Measurements from ENCODE around the gene ITGA2B.
A peak's percentile ranks its signal among the peaks of the same experiment; 100 is the strongest.

The ITGA2B gene

DNA sequence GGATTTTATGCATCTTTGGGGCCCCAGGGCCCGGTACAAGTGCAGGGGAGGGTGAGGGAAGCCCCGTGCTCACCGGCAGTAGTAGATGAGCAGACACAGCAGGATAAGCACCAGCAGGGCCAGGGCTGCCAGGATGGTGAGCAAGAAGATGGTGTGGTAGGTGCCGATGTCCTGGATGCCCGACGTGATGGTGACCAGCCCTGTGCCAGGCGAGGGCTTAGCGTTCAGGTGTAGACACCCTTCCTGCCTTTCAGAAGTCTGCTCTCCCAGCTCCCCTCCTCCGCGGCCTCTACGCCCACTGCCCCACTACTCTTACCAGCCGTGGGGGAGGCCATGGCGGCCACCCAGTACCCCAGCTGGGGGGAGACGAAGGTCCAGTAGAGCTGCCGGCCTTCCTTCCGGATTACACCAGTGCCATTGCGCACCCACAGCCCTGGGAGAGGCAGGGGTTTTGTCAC lies 33.8 kb downstream of the ITGA2B start:
- no peak for TF ChIP-seq EZH2 (IDR thresholded peaks at IDR 0.05; ENCODE audit: borderline replicate concordance, low read length)
- TF ChIP-seq, protein P1, sequence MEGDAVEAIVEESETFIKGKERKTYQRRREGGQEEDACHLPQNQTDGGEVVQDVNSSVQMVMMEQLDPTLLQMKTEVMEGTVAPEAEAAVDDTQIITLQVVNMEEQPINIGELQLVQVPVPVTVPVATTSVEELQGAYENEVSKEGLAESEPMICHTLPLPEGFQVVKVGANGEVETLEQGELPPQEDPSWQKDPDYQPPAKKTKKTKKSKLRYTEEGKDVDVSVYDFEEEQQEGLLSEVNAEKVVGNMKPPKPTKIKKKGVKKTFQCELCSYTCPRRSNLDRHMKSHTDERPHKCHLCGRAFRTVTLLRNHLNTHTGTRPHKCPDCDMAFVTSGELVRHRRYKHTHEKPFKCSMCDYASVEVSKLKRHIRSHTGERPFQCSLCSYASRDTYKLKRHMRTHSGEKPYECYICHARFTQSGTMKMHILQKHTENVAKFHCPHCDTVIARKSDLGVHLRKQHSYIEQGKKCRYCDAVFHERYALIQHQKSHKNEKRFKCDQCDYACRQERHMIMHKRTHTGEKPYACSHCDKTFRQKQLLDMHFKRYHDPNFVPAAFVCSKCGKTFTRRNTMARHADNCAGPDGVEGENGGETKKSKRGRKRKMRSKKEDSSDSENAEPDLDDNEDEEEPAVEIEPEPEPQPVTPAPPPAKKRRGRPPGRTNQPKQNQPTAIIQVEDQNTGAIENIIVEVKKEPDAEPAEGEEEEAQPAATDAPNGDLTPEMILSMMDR (IDR thresholded peaks at IDR 0.05; ENCODE audit: low read length): no peak
- Histone ChIP-seq H3K27ac (ENCODE audit: low read depth, low read length, poor library complexity, severe bottlenecking) (no peak overlapping the region), H3K9me3 (ENCODE audit: low read length) (no peaks in the 10 kb centered on the region), H3K9ac (ENCODE audit: low read length) (no peak overlapping the region), H3K36me3 (ENCODE audit: insufficient read depth, low read length) (no peaks in the 10 kb centered on the region), H3K4me1 (ENCODE audit: insufficient read depth, low read length, severe bottlenecking) (peaks cover 5% of the 10 kb centered on the region), H3K27me3 (ENCODE audit: insufficient read depth, low read length) (peaks cover 4% of the 10 kb centered on the region; the same call in 1 of the 2 replicates), H4K20me1 (ENCODE audit: insufficient read depth, low read length) (no peaks in the 10 kb centered on the region), H2AFZ (ENCODE audit: low read length) (no peak overlapping the region), H3K4me3 (ENCODE audit: low read depth, low read length, poor library complexity, severe bottlenecking) (no peak overlapping the region), H3F3A (ENCODE audit: insufficient read depth, low read length) (no peaks in the 10 kb centered on the region), H3K79me2 (ENCODE audit: insufficient read depth, low read length) (no peaks in the 10 kb centered on the region), H3K9me2 (ENCODE audit: low read depth, low read length) (no peaks in the 10 kb centered on the region), H3K4me2 (ENCODE audit: low read length) (no peak overlapping the region)

DNA sequence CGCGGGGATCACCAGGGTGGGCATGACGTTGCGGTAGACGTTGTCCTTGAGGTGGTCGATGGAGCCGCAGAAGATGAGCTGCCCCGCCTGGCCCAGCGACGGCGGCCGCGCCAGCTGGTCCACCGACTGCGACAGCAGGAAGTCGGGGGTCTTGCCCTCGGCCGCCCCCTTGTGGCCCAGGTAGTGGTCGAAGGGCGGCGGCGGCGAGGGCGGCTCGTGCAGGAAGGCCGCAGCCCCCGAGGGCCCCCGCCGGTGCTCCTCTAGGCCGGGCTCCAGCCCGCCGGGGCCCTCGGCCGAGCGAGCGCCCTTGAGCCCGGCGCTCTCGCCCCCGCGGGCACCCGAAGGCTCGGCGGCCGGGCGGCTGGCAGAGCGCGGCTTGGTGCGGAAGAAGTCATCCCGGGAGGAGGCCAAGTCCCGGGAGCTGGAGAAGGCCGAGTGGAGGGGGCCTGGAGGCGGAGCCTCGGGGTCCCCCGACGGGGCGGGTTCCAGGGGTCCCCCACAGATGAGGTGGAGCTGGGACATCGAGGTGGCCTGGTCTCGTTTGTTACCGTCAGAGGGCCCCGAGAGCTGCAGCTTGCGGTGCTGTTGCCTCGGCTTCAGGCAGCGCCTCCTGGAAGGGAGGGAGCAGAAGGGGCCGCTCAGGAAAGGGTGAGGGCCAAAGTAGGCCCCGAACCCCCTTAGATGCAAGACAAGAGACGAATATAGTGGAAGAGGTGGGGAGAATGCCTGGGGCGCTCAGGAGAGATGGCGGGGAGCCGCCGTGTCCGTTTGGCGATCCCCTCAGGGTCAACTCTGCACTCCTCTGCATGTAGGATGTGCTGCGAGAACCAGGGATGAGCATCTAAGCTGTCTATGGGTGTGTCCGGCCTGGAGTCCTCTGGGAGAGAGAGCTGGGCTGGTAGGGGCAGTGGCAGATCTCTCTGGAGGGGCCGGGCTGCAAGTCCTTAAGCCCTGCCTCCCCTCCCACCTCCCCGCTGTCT lies 34.6 kb downstream of the ITGA2B start:
- H3F3A ChIP-seq (ENCODE audit: insufficient read depth, low read length): no peaks in the 10 kb centered on the region
- no peak for TF ChIP-seq EZH2 (IDR thresholded peaks at IDR 0.05; ENCODE audit: borderline replicate concordance, low read length)
- TF ChIP-seq, protein P1 (IDR thresholded peaks at IDR 0.05; ENCODE audit: low read length): peak; percentile 62; the same call in 1 of the 2 replicates
- no peaks in the 10 kb centered on the region for H4K20me1 ChIP-seq (ENCODE audit: insufficient read depth, low read length)
- no peak overlapping the region for H3K27ac ChIP-seq (ENCODE audit: low read depth, low read length, poor library complexity, severe bottlenecking)
- no peaks in the 10 kb centered on the region for H3K79me2 ChIP-seq (ENCODE audit: insufficient read depth, low read length)
- no peaks in the 10 kb centered on the region for H3K9me2 ChIP-seq (ENCODE audit: low read depth, low read length)
- peak overlapping the region; percentile 51 for H3K4me3 ChIP-seq (ENCODE audit: low read depth, low read length, poor library complexity, severe bottlenecking)
- peaks cover 5% of the 10 kb centered on the region for H3K4me1 ChIP-seq (ENCODE audit: insufficient read depth, low read length, severe bottlenecking)
- H3K9me3 ChIP-seq (ENCODE audit: low read length): no peaks in the 10 kb centered on the region
- peak overlapping the region; percentile 32; the same call in 1 of the 2 replicates for H3K9ac ChIP-seq (ENCODE audit: low read length)
- no peak overlapping the region for H2AFZ ChIP-seq (ENCODE audit: low read length)
- no peaks in the 10 kb centered on the region for H3K36me3 ChIP-seq (ENCODE audit: insufficient read depth, low read length)
- peak overlapping the region; percentile 70 for H3K4me2 ChIP-seq (ENCODE audit: low read length)
- H3K27me3 ChIP-seq (ENCODE audit: insufficient read depth, low read length): peaks cover 4% of the 10 kb centered on the region; the same call in 1 of the 2 replicates

DNA sequence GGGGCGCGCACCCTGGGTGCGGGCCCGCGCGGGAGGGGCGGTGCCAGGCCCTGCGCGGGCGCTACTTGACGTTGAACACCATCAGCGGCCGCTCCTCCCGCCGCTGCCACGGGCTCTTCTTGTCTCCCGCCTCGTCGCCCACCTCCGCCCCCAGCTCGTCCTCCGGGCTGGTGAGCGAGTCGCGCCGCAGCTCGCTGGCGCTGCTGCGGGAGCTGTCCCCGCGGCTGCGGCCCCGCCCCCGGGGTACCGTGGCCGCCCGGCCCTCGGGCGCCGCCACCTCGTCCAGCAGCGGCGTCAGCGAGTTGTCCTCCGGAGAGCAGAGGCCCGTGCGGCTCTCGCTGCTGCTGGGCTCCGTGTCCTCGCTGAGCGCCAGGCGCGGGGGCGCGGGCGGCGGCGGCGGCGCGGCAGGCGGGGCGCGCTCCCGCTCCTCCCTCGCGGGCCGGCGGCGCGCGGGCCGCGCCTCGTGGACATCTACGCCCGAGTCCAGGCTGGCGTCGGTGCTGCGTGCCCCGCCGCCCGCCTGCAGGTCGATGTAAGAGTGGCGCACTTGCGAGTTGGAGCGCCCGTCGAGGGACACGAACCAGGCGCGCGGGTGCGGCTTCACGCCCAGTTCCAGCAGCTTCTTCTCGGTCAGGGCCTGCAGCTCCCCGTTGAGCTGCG lies 35.6 kb downstream of the ITGA2B start:
- Histone ChIP-seq H3K4me2 (ENCODE audit: low read length) (peak overlapping the region; percentile 66), H3K79me2 (ENCODE audit: insufficient read depth, low read length) (no peaks in the 10 kb centered on the region), H3K4me3 (ENCODE audit: low read depth, low read length, poor library complexity, severe bottlenecking) (peak overlapping the region; percentile 50), H3K9me2 (ENCODE audit: low read depth, low read length) (no peaks in the 10 kb centered on the region), H3F3A (ENCODE audit: insufficient read depth, low read length) (no peaks in the 10 kb centered on the region), H3K9me3 (ENCODE audit: low read length) (no peaks in the 10 kb centered on the region), H3K27ac (ENCODE audit: low read depth, low read length, poor library complexity, severe bottlenecking) (no peak overlapping the region), H3K4me1 (ENCODE audit: insufficient read depth, low read length, severe bottlenecking) (peaks cover 5% of the 10 kb centered on the region), H4K20me1 (ENCODE audit: insufficient read depth, low read length) (no peaks in the 10 kb centered on the region), H2AFZ (ENCODE audit: low read length) (no peak overlapping the region), H3K9ac (ENCODE audit: low read length) (no peak overlapping the region), H3K36me3 (ENCODE audit: insufficient read depth, low read length) (no peaks in the 10 kb centered on the region), H3K27me3 (ENCODE audit: insufficient read depth, low read length) (peaks cover 3% of the 10 kb centered on the region; the same call in 1 of the 2 replicates)
- TF ChIP-seq, protein P1 (IDR thresholded peaks at IDR 0.05; ENCODE audit: low read length): no peak
- TF ChIP-seq EZH2 (IDR thresholded peaks at IDR 0.05; ENCODE audit: borderline replicate concordance, low read length): no peak
